NCI-H146 treated with DMSO at 0.1 percent for 48 hours (cell line): ENCODE data around the gene PTPRT.

Experiments
- DNase-seq: peaks from one replicate; lab custom pipeline; 2025; ENCODE audit not compliant: unreplicated experiment; lab: John Stamatoyannopoulos, UW

Gene PTPRT

DNA sequence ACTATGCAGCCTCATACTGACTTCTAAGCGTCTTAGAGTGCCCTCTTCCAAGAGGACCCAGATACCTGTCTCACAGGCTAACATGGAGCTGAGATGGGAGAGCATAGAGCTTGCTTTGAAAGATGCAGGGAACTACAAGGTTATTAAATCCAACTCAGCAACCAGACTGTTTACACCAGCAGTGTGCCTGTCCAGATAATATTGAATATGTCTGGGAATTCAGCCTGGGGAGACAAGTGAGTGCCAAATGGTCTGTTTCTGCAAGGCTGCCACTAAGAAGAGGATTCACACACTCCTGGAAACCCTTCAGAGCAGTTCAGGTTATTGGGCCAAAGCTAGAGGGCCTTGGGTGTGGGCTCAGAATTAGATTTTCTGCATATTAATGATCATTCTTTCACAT, 547.8 kb downstream of the PTPRT start:
- DNase-seq: no peak

GRCh38 chr20:42639140-42639539, 550.6 kb downstream of the PTPRT start:
- DNase-seq: no peak

- no peak for DNase-seq
These were observed 553.9 kb downstream of the PTPRT start for GRCh38 chr20:42635699-42636411.

- DNase-seq: no peak
These were observed 555.5 kb downstream of the PTPRT start for GRCh38 chr20:42634156-42634555.

DNA sequence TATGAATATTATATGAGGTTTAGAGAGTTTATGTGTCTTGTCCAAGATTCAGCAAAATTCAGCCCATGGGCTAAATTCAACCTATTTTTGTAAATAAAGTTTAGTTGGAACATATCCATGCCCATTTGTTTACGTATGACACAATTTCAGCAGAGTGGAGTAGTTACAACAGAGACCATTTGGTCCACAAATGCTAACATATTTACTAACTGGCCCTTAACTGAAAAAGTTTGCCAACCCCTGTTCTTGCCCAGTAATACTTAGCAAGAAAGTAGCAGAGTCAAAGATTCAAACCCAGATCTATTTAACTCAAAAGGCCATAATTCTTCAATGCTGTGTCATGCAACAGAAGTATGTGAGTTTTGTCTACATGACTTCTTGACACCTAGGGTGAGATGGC, 561.0 kb downstream of the PTPRT start:
- no peak for DNase-seq

DNA sequence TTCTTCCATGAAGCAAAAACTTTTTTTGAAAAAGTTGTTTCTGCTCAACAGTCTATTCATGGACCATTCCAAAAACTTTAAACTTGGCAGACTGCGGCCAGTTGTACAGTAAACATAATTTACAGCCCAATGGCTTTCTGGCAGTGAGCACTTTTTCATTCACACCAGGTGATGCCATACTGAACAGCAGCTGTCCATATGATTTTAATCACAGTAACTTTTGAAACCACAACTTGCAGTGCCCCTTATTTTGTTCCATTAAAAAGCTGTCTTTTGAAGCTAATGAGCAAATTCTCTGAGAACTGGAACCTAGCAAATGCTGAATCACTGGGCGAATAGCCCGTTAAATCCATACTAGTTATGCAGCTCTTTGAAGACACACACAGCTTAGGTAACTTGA, 576.6 kb downstream of the PTPRT start:
- no peak for DNase-seq

- no peak for DNase-seq
These were observed 577.5 kb downstream of the PTPRT start for GRCh38 chr20:42611889-42612837.

DNA sequence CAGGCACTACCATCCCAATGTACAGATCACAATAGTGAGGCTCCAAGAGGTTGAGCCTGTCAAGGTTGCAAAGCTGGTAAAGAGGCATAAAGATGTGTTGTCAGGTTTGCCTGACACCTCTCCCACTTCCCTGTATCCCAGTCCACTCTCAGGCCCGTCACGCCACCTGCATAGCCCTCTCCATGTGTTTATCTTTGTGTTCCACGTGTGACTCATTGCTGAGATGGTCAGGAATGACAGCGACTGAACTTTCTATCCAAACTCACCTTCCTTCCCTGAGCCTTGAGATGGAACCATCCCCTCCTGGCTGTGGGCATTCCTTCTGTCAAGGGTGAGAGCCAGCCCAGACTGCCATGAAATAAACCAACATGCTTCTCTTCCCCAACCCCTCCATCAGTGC, 578.3 kb downstream of the PTPRT start:
- DNase-seq: no peak

- DNase-seq: no peak
These were observed 579.6 kb downstream of the PTPRT start for GRCh38 chr20:42610070-42610469.

DNA sequence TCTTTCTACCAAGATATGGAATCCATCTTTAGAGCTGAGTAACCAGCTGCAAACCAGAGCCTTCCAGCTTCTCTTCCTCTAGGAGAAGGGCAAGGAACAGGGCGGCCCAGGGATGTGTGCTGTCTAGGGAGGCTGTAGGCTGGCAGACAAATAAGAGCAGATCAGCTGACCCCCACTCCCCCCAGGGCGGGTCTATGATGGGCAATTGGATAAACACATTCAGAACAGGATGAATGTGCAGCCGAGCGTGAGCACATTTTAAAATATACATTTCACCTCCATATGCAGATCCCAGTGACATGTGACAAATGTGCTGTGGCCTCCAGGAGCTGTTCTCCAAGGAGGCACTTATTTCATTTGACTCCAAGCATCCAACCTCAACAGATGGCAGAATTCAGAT, 580.1 kb downstream of the PTPRT start:
- DNase-seq: no peak

DNA sequence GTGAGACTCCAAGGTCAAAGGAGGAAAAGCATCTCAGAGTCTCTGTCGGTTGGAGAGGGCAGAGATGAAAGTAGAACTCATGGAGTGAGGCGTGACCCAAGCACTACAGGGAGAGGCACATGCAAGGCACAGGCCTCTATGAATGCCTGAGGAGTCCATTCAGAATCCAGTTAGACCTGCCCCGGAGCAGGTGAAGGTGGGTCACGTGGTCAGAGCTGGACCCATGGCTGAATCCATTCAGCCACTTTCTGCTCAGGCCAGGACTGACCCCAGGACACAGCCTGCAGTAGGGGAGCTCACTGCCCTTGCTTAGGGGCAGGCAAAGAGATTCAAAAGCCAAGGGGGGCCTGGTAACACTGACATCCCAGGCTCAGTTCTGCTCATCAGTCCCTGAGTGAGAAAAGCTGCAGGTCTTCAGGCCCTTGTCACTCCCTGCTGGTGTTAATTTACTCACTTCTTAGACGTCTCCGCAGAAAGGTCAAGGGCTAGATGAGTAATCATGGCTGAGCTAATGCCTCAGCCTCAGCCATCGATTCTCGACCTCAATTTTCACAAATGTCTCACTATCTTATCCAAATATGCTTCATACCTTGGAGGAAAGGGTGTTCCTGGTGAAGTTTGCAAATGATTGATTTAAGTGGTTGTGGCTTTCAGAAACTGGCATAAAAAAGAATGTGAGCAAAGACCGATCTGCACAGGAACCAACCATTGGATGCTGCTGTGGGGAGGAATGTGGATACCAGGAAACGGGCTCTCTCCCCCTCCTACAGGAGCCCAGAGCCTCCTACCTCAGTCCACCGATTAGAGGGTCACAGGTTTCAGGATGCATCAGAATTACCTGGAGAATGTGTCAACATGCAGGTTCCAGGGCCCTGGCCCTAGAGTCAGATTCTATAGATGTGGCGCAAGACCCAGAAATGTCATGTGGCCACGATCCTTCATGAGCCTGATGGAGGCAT, 584.4 kb downstream of the PTPRT start:
- no peak for DNase-seq

DNA sequence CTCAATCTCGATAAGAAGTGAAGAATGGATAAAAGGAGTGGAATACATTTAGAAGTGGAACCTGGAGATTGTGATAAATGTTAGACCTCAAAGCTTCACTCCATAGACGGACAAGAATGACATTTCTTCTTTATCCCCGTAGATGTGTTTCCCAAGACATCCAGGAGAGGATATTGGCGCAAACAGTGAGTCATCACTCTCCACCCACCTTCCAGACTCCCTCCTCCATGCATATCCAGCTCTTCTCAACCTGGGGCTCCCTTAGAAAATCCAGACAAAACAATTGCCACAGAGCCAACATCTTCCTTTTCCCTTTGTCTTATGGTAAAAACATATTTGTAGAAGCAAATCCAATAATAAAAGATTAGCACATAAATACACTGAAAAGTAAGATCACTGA, 586.1 kb downstream of the PTPRT start:
- DNase-seq: no peak

DNA sequence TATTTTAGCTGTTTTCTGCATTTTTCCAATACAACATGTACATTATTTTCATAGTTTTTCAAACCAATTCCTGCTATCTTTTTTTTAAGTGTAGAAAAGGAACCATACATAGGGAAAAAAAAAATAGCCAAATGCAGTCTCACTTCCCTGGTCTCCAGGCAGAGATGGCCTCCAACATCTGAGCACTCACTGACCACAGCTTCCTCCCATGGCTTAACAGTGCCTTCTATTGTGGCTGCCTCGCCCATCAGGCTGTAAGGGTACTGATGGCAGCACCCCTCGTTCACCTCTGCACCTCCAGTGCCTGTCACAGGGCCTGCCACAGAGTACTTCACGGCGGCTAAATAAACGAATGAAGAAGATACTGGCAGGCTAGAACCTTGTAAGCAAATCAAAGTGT, 591.1 kb downstream of the PTPRT start:
- DNase-seq: no peak

DNA sequence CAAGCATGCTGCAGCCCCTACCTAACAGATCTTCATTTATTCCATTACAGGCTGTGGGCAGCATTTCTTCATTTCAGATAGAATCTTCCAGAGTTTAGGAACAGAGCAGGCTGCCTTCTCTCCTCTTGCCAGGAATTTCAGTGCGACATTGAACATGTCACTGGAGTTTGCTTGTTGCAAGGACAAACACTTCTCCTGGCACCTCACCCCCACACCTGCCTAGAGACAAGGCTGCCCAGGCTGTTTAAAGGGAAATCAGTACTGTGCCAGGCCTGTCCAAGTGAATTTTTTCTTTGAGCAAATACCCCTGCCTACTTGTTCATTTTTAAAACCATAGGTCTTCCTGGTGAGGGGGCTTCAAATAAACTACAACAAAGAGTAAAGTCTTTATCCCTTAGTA, 594.1 kb downstream of the PTPRT start:
- no peak for DNase-seq

DNA sequence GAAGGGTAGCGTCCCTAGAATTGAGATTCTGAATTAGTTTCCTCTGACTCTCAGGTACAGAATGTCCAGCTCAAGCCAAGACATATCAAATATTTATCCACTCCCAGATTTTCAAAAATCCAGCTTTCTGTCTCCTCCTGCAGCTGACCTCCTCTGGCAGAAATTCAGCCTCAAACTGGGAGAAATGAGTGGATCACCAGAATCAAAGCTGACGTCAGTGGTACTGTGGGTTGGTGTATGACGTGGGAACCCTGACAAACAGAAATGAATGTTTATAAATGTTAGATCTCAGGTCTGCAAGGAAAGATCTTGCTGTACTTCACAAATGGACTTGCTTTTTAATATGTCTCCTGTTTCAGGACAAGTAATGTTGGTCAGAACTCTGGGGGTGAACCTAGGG, 595.0 kb downstream of the PTPRT start:
- DNase-seq: no peak

- no peak for DNase-seq
These were observed 595.7 kb downstream of the PTPRT start for GRCh38 chr20:42594011-42594410.

DNA sequence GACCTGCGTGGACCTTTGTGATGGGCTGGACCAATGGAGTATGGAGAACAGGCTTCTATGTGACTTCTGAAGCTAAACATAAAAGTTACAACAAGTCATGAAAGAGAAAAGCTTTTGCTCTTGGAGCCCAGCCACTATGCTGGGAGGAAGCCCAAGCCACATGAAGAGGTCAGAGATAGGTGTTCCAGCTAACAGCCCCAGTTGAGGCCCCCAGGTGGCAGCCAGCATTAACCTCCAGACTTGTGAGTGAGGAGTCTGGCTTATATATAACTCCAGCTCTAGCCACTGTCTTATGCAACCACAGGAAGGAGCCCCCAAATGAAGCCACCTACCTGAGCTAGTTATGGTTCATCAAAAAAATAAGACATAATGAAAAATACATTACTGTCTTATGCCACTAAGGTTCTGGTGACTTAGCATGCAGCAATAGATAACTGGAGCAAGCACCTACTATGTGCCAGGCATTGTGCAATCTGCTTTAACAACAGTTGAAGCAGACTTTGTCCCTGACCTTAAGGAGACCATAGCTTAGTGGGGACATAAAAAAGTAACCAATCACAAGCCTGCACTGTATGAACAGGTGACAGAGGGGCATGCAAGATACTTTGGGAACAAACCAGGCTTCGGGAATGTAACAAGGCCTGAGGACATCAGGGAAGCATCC, 599.6 kb downstream of the PTPRT start:
- DNase-seq: no peak

- no peak for DNase-seq
These were observed 600.9 kb downstream of the PTPRT start for GRCh38 chr20:42588847-42589246.

GRCh38 chr20:42587427-42587826, 602.3 kb downstream of the PTPRT start:
- no peak for DNase-seq

GRCh38 chr20:42581311-42581710, 608.4 kb downstream of the PTPRT start:
- DNase-seq: no peak

- no peak for DNase-seq
These were observed 613.5 kb downstream of the PTPRT start for GRCh38 chr20:42576167-42576566.
